Measurements from ENCODE around the gene OR6X1. TPM values are rescaled to one million over a fixed set of nuclear protein-coding genes. Genes with fewer than 3 reads are reported as not detected.

OR6X1 gene
- total RNA-seq, 2 donors from 2014 or later: not detected

GRCh38 chr11:123775715-123776549 lies 21.6 kb upstream of the OR6X1 start:
- H3K36me3 ChIP-seq: no peaks in the 10 kb centered on the region
- H3K27me3 ChIP-seq: no peaks in the 10 kb centered on the region
- H3K4me3 ChIP-seq: no peak overlapping the region
- no peaks in the 10 kb centered on the region for H3K9me3 ChIP-seq
- intact Hi-C loops (cut with DNase I): no loop called here
- no peak for DNase-seq
- no peak overlapping the region for H3K9ac ChIP-seq (ENCODE audit: low read depth in 2 of 2, low read length in 2 of 2)
- no peak overlapping the region for H3K27ac ChIP-seq
- no peak for TF ChIP-seq CTCF (IDR thresholded peaks at IDR 0.05)
- no peaks in the 10 kb centered on the region for H3K4me1 ChIP-seq

GRCh38 chr11:123775289-123775688 lies 21.0 kb upstream of the OR6X1 start:
- no peaks in the 10 kb centered on the region for H3K27me3 ChIP-seq
- TF ChIP-seq CTCF (IDR thresholded peaks at IDR 0.05): no peak
- DNase-seq: no peak

GRCh38 chr11:123773959-123774358 lies 19.6 kb upstream of the OR6X1 start:
- no peak for TF ChIP-seq CTCF (IDR thresholded peaks at IDR 0.05)

More at GRCh38 chr11:123775289-123775688, 21.0 kb upstream of the OR6X1 start:
- Histone ChIP-seq H3K9ac (ENCODE audit: low read depth in 2 of 2, low read length in 2 of 2) (no peak overlapping the region), H3K4me3 (no peak overlapping the region), H3K9me3 (no peaks in the 10 kb centered on the region), H3K36me3 (no peaks in the 10 kb centered on the region), H3K4me1 (no peaks in the 10 kb centered on the region), H3K27ac (no peak overlapping the region)
- intact Hi-C loops (cut with DNase I): no loop called here

GRCh38 chr11:123773026-123773425 lies 18.7 kb upstream of the OR6X1 start:
- no peaks in the 10 kb centered on the region for H3K4me1 ChIP-seq
- H3K27me3 ChIP-seq: no peaks in the 10 kb centered on the region
- no peak for DNase-seq
- no peaks in the 10 kb centered on the region for H3K36me3 ChIP-seq
- TF ChIP-seq CTCF (IDR thresholded peaks at IDR 0.05): no peak
- H3K9ac ChIP-seq (ENCODE audit: low read depth in 2 of 2, low read length in 2 of 2): no peak overlapping the region
- no peaks in the 10 kb centered on the region for H3K9me3 ChIP-seq
- intact Hi-C loops (cut with DNase I): no loop called here
- H3K27ac ChIP-seq: no peak overlapping the region
- H3K4me3 ChIP-seq: no peak overlapping the region

More at GRCh38 chr11:123773959-123774358, 19.6 kb upstream of the OR6X1 start:
- Histone ChIP-seq H3K4me1 (no peaks in the 10 kb centered on the region), H3K27me3 (no peaks in the 10 kb centered on the region), H3K4me3 (no peak overlapping the region), H3K9ac (ENCODE audit: low read depth in 2 of 2, low read length in 2 of 2) (no peak overlapping the region), H3K27ac (no peak overlapping the region), H3K36me3 (no peaks in the 10 kb centered on the region), H3K9me3 (no peaks in the 10 kb centered on the region)
- intact Hi-C loops (cut with DNase I): no loop called here
- DNase-seq: no peak

- Histone ChIP-seq H3K9ac (ENCODE audit: low read depth in 2 of 2, low read length in 2 of 2) (no peak overlapping the region), H3K4me3 (no peak overlapping the region), H3K9me3 (no peaks in the 10 kb centered on the region), H3K27me3 (no peaks in the 10 kb centered on the region), H3K4me1 (no peaks in the 10 kb centered on the region), H3K36me3 (no peaks in the 10 kb centered on the region), H3K27ac (no peak overlapping the region)
- intact Hi-C loops (cut with DNase I): no loop called here
- DNase-seq: no peak
- no peak for TF ChIP-seq CTCF (IDR thresholded peaks at IDR 0.05)
These were observed 17.3 kb upstream of the OR6X1 start for GRCh38 chr11:123771664-123772063.

All from colonic mucosa (tissue), 4 donors.